Endothelial cell of umbilical vein (primary cell): ENCODE data around the gene KANK3. TPM values are rescaled to one million over a fixed set of nuclear protein-coding genes. Genes with fewer than 3 reads are reported as not detected.

Experiments used
- BruUV-seq: library from RNA; stranded (reverse); fragments of 400-500 nt; replicated peaks from 2 replicates; lab custom pipeline; 2021; lab: Mats Ljungman, UMichigan
- CTCF ChIA-PET: fragments of 300-600, 350-600 bp; sonication (Branson Sonifier 250); formaldehyde crosslinking; loops from one replicate; lab custom pipeline; 2021; ENCODE audit warnings: antibody characterized with exemption, inconsistent platforms; lab: Charles Lee
- POLR2A ChIA-PET: fragments of 300-600, 350-600 bp; sonication (Branson Sonifier 250); formaldehyde crosslinking; loops from one replicate; lab custom pipeline; 2021; ENCODE audit warnings: antibody characterized with exemption, inconsistent platforms; lab: Charles Lee
- DNase-seq: peaks from one replicate; pipeline ENCODE4 v3.0.0-alpha.2; 2011; ENCODE audit warnings: low read depth, low spot score
- FAIRE-seq: peaks from 2 replicates; lab custom pipeline; 2011; peaks lifted over from hg19 to GRCh38; lab: Jason Lieb, UNC
- H2AFZ ChIP-seq: 2 replicates; pipeline ENCODE4 v1.6.0; 2012; ENCODE audit warnings: low read depth, low read length, control low read depth, inconsistent platforms
- H3K27ac ChIP-seq: 2 replicates; pipeline ENCODE4 v1.5.1; 2011; ENCODE audit warnings: low read depth, mild to moderate bottlenecking, control low read depth, low read length, moderate library complexity; ENCODE audit not compliant: insufficient read depth
- H3K27me3 ChIP-seq, 2 experiments: 2 replicates each; pipeline versions ENCODE4 v1.6.0 to v1.6.1; 2011; ENCODE audit warnings: low read length in 2 of 2, mixed read lengths in 1 of 2; ENCODE audit not compliant: control insufficient read depth in 2 of 2, insufficient read depth in 2 of 2
- H3K36me3 ChIP-seq, 2 experiments: 2 replicates in 1 of 2; 3 replicates in 1 of 2; pipeline ENCODE4 v1.5.1; 2011; ENCODE audit warnings: low read length in 2 of 2, mild to moderate bottlenecking in 1 of 2, moderate library complexity in 1 of 2; ENCODE audit not compliant: control insufficient read depth in 2 of 2, insufficient read depth in 2 of 2; ENCODE audit errors: extremely low read depth in 1 of 2
- H3K4me1 ChIP-seq: 3 replicates; pipeline ENCODE4 v1.5.1; 2011; ENCODE audit warnings: mild to moderate bottlenecking, low read length; ENCODE audit not compliant: control insufficient read depth, insufficient read depth; ENCODE audit errors: extremely low read depth
- H3K4me2 ChIP-seq: 2 replicates; pipeline ENCODE4 v1.6.1; 2011; ENCODE audit warnings: low read length, control low read depth, mixed read lengths; ENCODE audit not compliant: insufficient read depth
- H3K4me3 ChIP-seq, 3 experiments: fragments of 200-600 bp in 1 of 3; sonication (generic), shearing (Covaris generic) in 1 of 3; replicated peaks in 1 of 3; 2 replicates each; pipeline ENCODE4 v1.5.1; 2011 to 2016; ENCODE audit warnings: control low read depth in 3 of 3, low read length in 3 of 3, mild to moderate bottlenecking in 2 of 3, inconsistent platforms in 1 of 3, low read depth in 1 of 3, moderate library complexity in 1 of 3; ENCODE audit not compliant: insufficient read depth in 1 of 3
- H3K79me2 ChIP-seq: 2 replicates; pipeline ENCODE4 v1.6.0; 2012; ENCODE audit warnings: low read length, inconsistent platforms; ENCODE audit not compliant: control insufficient read depth, insufficient read depth
- H3K9ac ChIP-seq: replicated peaks from 2 replicates; pipeline ENCODE3; 2011; ENCODE audit warnings: low read length, control low read depth; ENCODE audit not compliant: insufficient read depth; ENCODE audit errors: extremely low read depth
- H3K9me1 ChIP-seq: replicated peaks from 3 replicates; pipeline ENCODE4 v1.6.0; 2011; ENCODE audit warnings: mild to moderate bottlenecking, low read length; ENCODE audit not compliant: control insufficient read depth, insufficient read depth; ENCODE audit errors: extremely low read depth
- H3K9me3 ChIP-seq: replicated peaks from 2 replicates; pipeline ENCODE4 v1.5.1; 2012; ENCODE audit warnings: low read length, inconsistent platforms; ENCODE audit not compliant: control insufficient read depth, insufficient read depth
- H4K20me1 ChIP-seq: replicated peaks from 2 replicates; pipeline ENCODE3; 2011; ENCODE audit warnings: mild to moderate bottlenecking, low read length; ENCODE audit not compliant: control insufficient read depth, insufficient read depth; ENCODE audit errors: extremely low read depth
- CTCF ChIP-seq, 2 donors: IDR thresholded peaks; 1 replicate in 1 of 2; 2 replicates in 1 of 2; pipeline ENCODE4 v1.5.1; 2011; ENCODE audit warnings: low read length in 2 of 2, mild to moderate bottlenecking in 2 of 2, moderate library complexity in 2 of 2, control low read depth in 1 of 2, inconsistent platforms in 1 of 2, low read depth in 1 of 2; ENCODE audit not compliant: insufficient read depth in 1 of 2; ENCODE audit errors: extremely low read depth in 1 of 2
- EZH2 ChIP-seq: IDR thresholded peaks from 2 replicates; pipeline ENCODE4 v1.6.1; 2012; ENCODE audit warnings: borderline replicate concordance, low read depth, mild to moderate bottlenecking, moderate library complexity, low read length, inconsistent platforms; ENCODE audit not compliant: severe bottlenecking
- FOS ChIP-seq: IDR thresholded peaks from 2 replicates; pipeline ENCODE4 v1.6.1; 2011; ENCODE audit warnings: mild to moderate bottlenecking, low read length, moderate library complexity, borderline replicate concordance; ENCODE audit not compliant: insufficient read depth
- GATA2 ChIP-seq: IDR thresholded peaks from 2 replicates; pipeline ENCODE4 v1.7.0; 2011; ENCODE audit warnings: low read depth, mild to moderate bottlenecking, moderate library complexity, mixed read lengths, low read length; ENCODE audit not compliant: insufficient read length, insufficient read depth
- JUN ChIP-seq: IDR thresholded peaks from 2 replicates; pipeline ENCODE4 v1.6.1; 2011; ENCODE audit warnings: borderline replicate concordance, low read depth; ENCODE audit not compliant: insufficient read length, insufficient read depth
- MAX ChIP-seq: IDR thresholded peaks from 2 replicates; pipeline ENCODE4 v1.6.1; 2011; ENCODE audit not compliant: insufficient read depth, insufficient read length
- MYC ChIP-seq: IDR thresholded peaks from one replicate; pipeline ENCODE4 v1.6.1; 2011; ENCODE audit warnings: mild to moderate bottlenecking, low read depth, low read length
- POLR2A ChIP-seq: IDR thresholded peaks from 2 replicates; pipeline ENCODE4 v1.6.1; 2012; ENCODE audit warnings: low read depth, mild to moderate bottlenecking, control low read depth, low read length
- POLR2AphosphoS5 ChIP-seq: IDR thresholded peaks from 2 replicates; pipeline ENCODE4 v1.6.1; 2012; ENCODE audit warnings: low read depth, mild to moderate bottlenecking, control low read depth, low read length, moderate library complexity; ENCODE audit not compliant: insufficient read depth
- dilution Hi-C: fragments of 300-500 bp; cut with MboI; formaldehyde crosslinking; loops from one replicate; pipeline ENCODE4 v1.15.0; 2019; ENCODE audit warnings: low sequenced_read_pairs; ENCODE audit not compliant: extremely low pct_ligation_motif_present
- intact Hi-C: fragments of 100-400 bp; cut with micrococcal nuclease; formaldehyde crosslinking; loops from one replicate; pipeline ENCODE4 v1.10.0; 2022
- polyA plus RNA-seq, 4 experiments: library from polyadenylated mRNA; depleted of rRNA in 3 of 4; stranded (reverse) in 3 of 4; unstranded in 1 of 4; fragments of >200 nt; gene quantifications; 2 replicates each; pipeline versions ENCODE4 v1.2.1 to v1.2.3, GENCODE V29; 2011 to 2012; ENCODE audit warnings: missing spikeins in 1 of 4
- total RNA-seq: library from RNA; stranded (reverse); gene quantifications from 2 replicates; pipeline ENCODE4 v1.2.3, GENCODE V29; 2021

The KANK3 gene
- total and polyA plus RNA-seq, 2 donors (not counting 3 experiments of a cell fraction or from before 2014, with no cell fraction given) = 22.1 to 30.0 TPM

GRCh38 chr19:8334458-8335342, 8.4 kb downstream of the KANK3 start:
- DNase-seq (peak; percentile 60), FAIRE-seq (peak; percentile 59)
- dilution Hi-C loops = no loop called here
- Histone ChIP-seq H3K4me2 (peak overlapping the region; percentile 49), H3K36me3 (peaks cover 3 to 18% of the 10 kb centered on the region in 2 experiments), H3K27me3 (no peaks in the 10 kb centered on the region), H3K27ac (no peak overlapping the region), H3K4me3 (peak overlapping the region in 1 of 3 experiments; percentile 45), H3K4me1 (peaks cover 5% of the 10 kb centered on the region), H3K9me1 (no peaks in the 10 kb centered on the region), H2AFZ (peak overlapping the region; percentile 58), H4K20me1 (no peaks in the 10 kb centered on the region), H3K79me2 (no peaks in the 10 kb centered on the region), H3K9me3 (no peaks in the 10 kb centered on the region), H3K9ac (no peak overlapping the region)
- CTCF ChIA-PET = interaction anchor here (0.9 to 1.6 kb wide), 4 partner anchors 11 to 23 kb away, joined by 3 to 5 read pairs (median 4); no protein-coding TSS in a partner anchor
- intact Hi-C loops = no loop called here
- TF ChIP-seq POLR2AphosphoS5 = peak; percentile 47
- no peak for TF ChIP-seq EZH2
- no TSS peak for BruUV-seq
- POLR2A ChIA-PET = interaction anchor here (1.3 kb wide), 1 partner anchor 14 kb away, joined by 3 read pairs; the partner anchor contains the start of genes NDUFA7 and RPS28

GRCh38 chr19:8333767-8334457, 9.2 kb downstream of the KANK3 start:
- Histone ChIP-seq H3K4me3 (no peak overlapping the region), H3K36me3 (peaks cover 3 to 18% of the 10 kb centered on the region in 2 experiments), H3K4me2 (no peak overlapping the region), H3K9ac (no peak overlapping the region), H2AFZ (no peak overlapping the region), H3K27me3 (no peaks in the 10 kb centered on the region), H3K79me2 (no peaks in the 10 kb centered on the region), H3K27ac (no peak overlapping the region), H4K20me1 (no peaks in the 10 kb centered on the region), H3K9me3 (no peaks in the 10 kb centered on the region), H3K4me1 (peaks cover 5% of the 10 kb centered on the region), H3K9me1 (no peaks in the 10 kb centered on the region)
- DNase-seq (no peak), FAIRE-seq (no peak)
- intact Hi-C loops (no loop called here), dilution Hi-C loops (no loop called here)
- CTCF ChIA-PET = interaction anchor here (1.6 kb wide), 1 partner anchor 10 kb away, joined by 3 read pairs; no protein-coding TSS in a partner anchor
- no TSS peak for BruUV-seq
- POLR2A ChIA-PET = interaction anchor here (1.3 kb wide), 1 partner anchor 13 kb away, joined by 3 read pairs; the partner anchor contains the start of genes NDUFA7 and RPS28
- TF ChIP-seq GATA2 (no peak), MYC (no peak), POLR2A (no peak), FOS (no peak), POLR2AphosphoS5 (no peak), MAX (no peak), CTCF (IDR thresholded peaks at IDR 0.05; ENCODE audit: extremely low read depth in 1 of 2, insufficient read depth in 1 of 2, low read depth in 1 of 2, low read length in 2 of 2) (no peak), JUN (no peak), EZH2 (no peak)
